Measurements from ENCODE around the gene NXNL1. TPM values are rescaled to one million over a fixed set of nuclear protein-coding genes. Genes with fewer than 3 reads are reported as not detected.

The NXNL1 gene
- 3.6 TPM for total RNA-seq

GRCh38 chr19:17460372-17461230 is at the start of gene NXNL1:
Gene NXNL1 (minus strand): TSS chr19:17460926. CDS start chr19:17460869, 57 bp downstream.

GRCh38 chr19:17470068-17470841 is 9.5 kb upstream of the NXNL1 start, which contains the start of gene SLC27A1:
Gene SLC27A1 (plus strand): TSS chr19:17470524. CDS start chr19:17470541, 17 bp downstream.

DNA sequence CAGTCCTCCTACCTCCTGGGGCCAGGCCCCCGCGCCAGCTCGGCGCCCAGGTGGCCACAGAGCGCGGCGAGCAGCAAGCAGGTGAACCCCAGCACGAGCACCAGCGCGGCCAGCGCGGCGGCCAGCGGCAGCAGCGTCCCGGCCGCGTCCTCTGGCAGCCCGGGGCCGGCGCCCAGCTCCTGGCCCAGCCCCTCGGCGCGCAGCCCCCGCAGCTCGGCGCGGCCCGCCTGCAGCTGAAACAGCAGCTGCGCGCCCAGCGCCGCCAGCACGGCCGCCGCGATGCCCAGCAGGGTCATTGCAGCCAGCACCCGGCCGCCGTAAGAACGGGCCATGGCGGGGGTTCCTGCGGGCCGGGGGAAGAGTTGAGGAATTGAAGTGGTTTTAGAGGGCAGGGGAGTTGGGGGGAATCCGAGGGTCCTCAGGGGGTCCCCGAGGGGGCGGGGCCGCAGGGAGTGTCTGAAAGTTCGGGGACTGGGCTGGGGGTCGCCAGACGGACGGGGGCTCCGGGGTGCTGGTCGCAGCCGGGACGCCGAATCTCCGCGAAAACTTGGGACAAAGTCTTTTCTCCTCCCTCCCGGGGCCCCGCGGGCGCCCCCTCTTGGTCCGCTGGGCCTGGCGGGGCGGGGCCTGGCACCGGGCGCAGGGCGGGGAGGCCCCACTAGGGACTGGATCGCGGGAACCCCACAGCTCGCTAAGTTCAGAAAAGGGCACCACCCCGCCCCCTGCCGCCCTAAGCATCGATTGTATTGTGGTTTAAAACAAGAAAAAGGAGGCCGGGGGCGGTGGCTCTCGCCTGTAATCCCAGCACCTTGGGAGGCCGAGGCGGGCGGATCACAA is 12.4 kb downstream of the NXNL1 start, which contains the start of gene TMEM221:
TSS of gene TMEM221 (minus strand) at position 538 of the 837 bp plus-strand sequence. CDS start at position 332, 206 bp downstream.

DNA sequence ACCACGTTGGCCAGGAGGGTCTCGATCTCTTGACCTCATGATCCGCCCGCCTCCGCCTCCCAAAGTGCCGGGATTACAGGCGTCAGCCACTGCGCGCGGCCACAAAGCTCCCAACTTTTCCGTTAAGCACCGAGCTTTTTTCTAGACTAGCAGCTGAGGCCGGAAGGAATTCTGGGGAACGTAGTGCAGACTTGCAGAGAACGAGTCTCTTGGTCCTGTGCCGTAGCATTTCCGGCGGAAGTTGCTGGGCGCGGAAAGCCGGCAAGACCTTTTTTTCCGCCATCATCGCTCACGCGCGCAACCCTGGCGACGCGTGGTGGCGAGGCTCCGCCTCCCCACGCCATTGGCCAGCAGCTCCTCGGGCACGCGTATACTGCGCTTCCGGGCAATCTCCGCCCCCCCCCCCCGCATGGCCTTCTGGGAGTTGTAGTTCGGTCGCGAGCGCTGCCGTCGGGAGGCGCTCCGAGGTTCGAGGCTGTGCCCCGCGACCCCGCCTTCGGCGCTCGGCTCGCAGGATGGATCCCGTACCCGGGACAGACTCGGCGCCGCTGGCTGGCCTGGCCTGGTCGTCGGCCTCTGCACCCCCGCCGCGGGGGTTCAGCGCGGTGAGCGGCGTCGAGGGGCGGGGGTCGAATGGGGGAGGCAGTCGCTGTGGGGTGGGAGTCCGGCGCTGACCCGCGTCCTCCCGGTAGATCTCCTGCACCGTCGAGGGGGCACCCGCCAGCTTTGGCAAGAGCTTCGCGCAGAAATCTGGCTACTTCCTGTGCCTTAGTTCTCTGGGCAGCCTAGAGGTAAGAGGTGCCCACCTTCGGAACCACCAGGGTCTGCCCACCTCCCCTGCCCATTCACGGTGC is 40.9 kb downstream of the NXNL1 start, which contains the start of gene MVB12A:
TSS of gene MVB12A (plus strand) at position 427 of the 854 bp plus-strand sequence. CDS start at position 516, 89 bp downstream.

Other genes starting within 250 kb of the NXNL1 start
- 29.1 TPM for gene USE1, start 245.6 kb downstream of the NXNL1 start, total RNA-seq
- 7.4 TPM for gene OCEL1, start 234.7 kb downstream of the NXNL1 start, total RNA-seq
- 36.3 TPM for gene NR2F6, start 215.0 kb downstream of the NXNL1 start, total RNA-seq
- gene USHBP1, start 196.2 kb downstream of the NXNL1 start, total RNA-seq = 5.5 TPM
- 58.2 TPM for gene BABAM1, start 193.5 kb downstream of the NXNL1 start, total RNA-seq
- gene ANKLE1, start 179.0 kb downstream of the NXNL1 start, total RNA-seq = 0.55 TPM
- 25.3 TPM for gene ABHD8, start 157.5 kb downstream of the NXNL1 start, total RNA-seq
- 57.7 TPM for gene MRPL34, start 155.1 kb downstream of the NXNL1 start, total RNA-seq
- gene DDA1, start 151.4 kb downstream of the NXNL1 start, total RNA-seq = 15.1 TPM
- 26.3 TPM for gene ANO8, start 126.1 kb downstream of the NXNL1 start, total RNA-seq
- gene GTPBP3, start 123.4 kb downstream of the NXNL1 start, total RNA-seq = 27.8 TPM
- gene PLVAP, start 83.6 kb downstream of the NXNL1 start, total RNA-seq = 34.9 TPM
- gene CCDC194, start 66.7 kb downstream of the NXNL1 start, total RNA-seq = not detected
- 4.5 TPM for gene BST2, start 55.3 kb downstream of the NXNL1 start, total RNA-seq
- gene MVB12A, start 40.9 kb downstream of the NXNL1 start, total RNA-seq = 25.2 TPM
- 2.5 TPM for gene TMEM221, start 12.3 kb downstream of the NXNL1 start, total RNA-seq
- 33.2 TPM for gene SLC27A1, start 9.6 kb upstream of the NXNL1 start, total RNA-seq
- 50.2 TPM for gene PGLS, start 50.7 kb upstream of the NXNL1 start, total RNA-seq
- 43.4 TPM for gene COLGALT1, start 94.7 kb upstream of the NXNL1 start, total RNA-seq
- gene UNC13A, start 227.4 kb upstream of the NXNL1 start, total RNA-seq = 18.1 TPM

All from camera-type eye (tissue), 1 donor.